K562 (cell line): ENCODE measurements around the gene CCR8. TPM values are rescaled to one million over a fixed set of nuclear protein-coding genes. Genes with fewer than 3 reads are reported as not detected.
"Not testable (repeated sequence)": the region's sequence is repeated elsewhere in the genome, so short reads cannot be mapped to it uniquely, and the experiment has no call there.

ENCODE experiments used
- DMBX1 ChIP-seq: fragments of 250-450 bp; sonication (Bioruptor Pico); IDR thresholded peaks from 2 replicates; pipeline ENCODE4 v1.8.0; 2022; ENCODE audit warnings: inconsistent platforms, mild to moderate bottlenecking, moderate library complexity, borderline replicate concordance
- MAZ ChIP-seq, 2 experiments: fragments of 450-650 bp in 1 of 2; sonication (generic) in 1 of 2; formaldehyde crosslinking; IDR thresholded peaks in 1 of 2; conservative IDR thresholded peaks in 1 of 2; 2 replicates each; pipeline versions ENCODE4 v1.4.0 to v1.5.0; 2020; ENCODE audit warnings: mild to moderate bottlenecking in 1 of 2, missing genetic modification reagents in 1 of 2
- NR4A1 ChIP-seq, 2 experiments: fragments of 250-450 bp in 1 of 2; fragments of 450-650 bp in 1 of 2; sonication (Bioruptor Pico) in 1 of 2; IDR thresholded peaks; 2 replicates each; pipeline versions ENCODE4 v1.4.0 to v1.6.1; 2016 to 2020; ENCODE audit warnings: mild to moderate bottlenecking in 2 of 2, missing compliant biosample characterization in 1 of 2, missing genetic modification characterization in 1 of 2, moderate library complexity in 1 of 2
- REST ChIP-seq, 2 experiments: fragments of 450-650 bp; formaldehyde crosslinking in 1 of 2; IDR thresholded peaks; 2 replicates each; pipeline versions ENCODE4 v1.4.0 to v1.6.1; 2014 to 2020; ENCODE audit warnings: mild to moderate bottlenecking in 2 of 2, borderline replicate concordance in 1 of 2, low read depth in 1 of 2
- SMAD3 ChIP-seq: fragments of 450-650 bp; formaldehyde crosslinking; conservative IDR thresholded peaks from 2 replicates; pipeline ENCODE4 v1.4.0; 2020; ENCODE audit warnings: mild to moderate bottlenecking
- TEAD2 ChIP-seq: fragments of 450-650 bp; IDR thresholded peaks from 2 replicates; pipeline ENCODE4 v1.6.1; 2016; ENCODE audit warnings: missing genetic modification characterization, control low read depth, missing compliant biosample characterization
- ZFP1 ChIP-seq: fragments of 450-650 bp; formaldehyde crosslinking; IDR thresholded peaks from 2 replicates; pipeline ENCODE4 v1.4.0; 2020; ENCODE audit warnings: mild to moderate bottlenecking, mixed read lengths
- ZNF140 ChIP-seq: fragments of 250-450 bp; sonication (Bioruptor Pico); IDR thresholded peaks from 2 replicates; pipeline ENCODE4 v1.8.0; 2021; ENCODE audit warnings: moderate library complexity, mild to moderate bottlenecking, inconsistent platforms
- ZNF23 ChIP-seq: fragments of 250-450 bp; sonication (Bioruptor Pico); IDR thresholded peaks from 2 replicates; pipeline ENCODE4 v1.4.0; 2020; ENCODE audit warnings: mild to moderate bottlenecking
- ZNF311 ChIP-seq: fragments of 250-450 bp; sonication (Bioruptor Pico); IDR thresholded peaks from 2 replicates; pipeline ENCODE4 v1.4.0; 2020; ENCODE audit warnings: mild to moderate bottlenecking, moderate library complexity
- ZNF584 ChIP-seq: fragments of 200-800 bp; sonication (Bioruptor generic); IDR thresholded peaks from 2 replicates; pipeline ENCODE4 v1.6.1; 2016; ENCODE audit warnings: low read depth, mild to moderate bottlenecking, missing genetic modification characterization, missing compliant biosample characterization
- ZNF586 ChIP-seq: fragments of 450-650 bp; formaldehyde crosslinking; conservative IDR thresholded peaks from 2 replicates; pipeline ENCODE4 v1.4.0; 2020; ENCODE audit warnings: mild to moderate bottlenecking, moderate library complexity
- ZNF79 ChIP-seq: fragments of 250-450 bp; sonication (Bioruptor Pico); IDR thresholded peaks from 2 replicates; pipeline ENCODE4 v1.4.0; 2020; ENCODE audit warnings: low read depth, mild to moderate bottlenecking, moderate library complexity
- polyA plus RNA-seq, 8 experiments: library from polyadenylated mRNA; depleted of rRNA in 4 of 8; stranded (reverse) in 5 of 8; unstranded in 3 of 8; fragments of >200 nt; fragmentation: Nextera tagmentation in 2 of 8; fragmentation: Illumina TruSeq in 1 of 8; extraction: Ambion mirVana in 2 of 8; extraction: Trizol in 1 of 8; gene quantifications; 2 replicates each; pipeline versions ENCODE4 v1.2.1 to v1.2.3, GENCODE V29; 2011 to 2014; ENCODE audit warnings: inconsistent platforms in 1 of 8, missing spikeins in 1 of 8
- total RNA-seq, 7 experiments: library from RNA; depleted of rRNA in 6 of 7; stranded (reverse); fragments of >200 nt in 6 of 7; fragmentation: Illumina TruSeq in 2 of 7; extraction: Trizol in 2 of 7; gene quantifications; 2 replicates each; pipeline versions ENCODE4 v1.2.1 to v1.2.3, GENCODE V29; 2011 to 2021; ENCODE audit warnings: low replicate concordance in 1 of 7

The CCR8 gene
- total and polyA plus RNA-seq, 9 of the 15 experiments (the other 6 are each of a cell fraction or from before 2014, with no cell fraction given), result not detected

GRCh38 chr3:39322209-39322715 lies 7.2 kb upstream of the CCR8 start (continued):
- TF ChIP-seq REST (IDR thresholded peaks at IDR 0.05; ENCODE audit: borderline replicate concordance); NR4A1 (CRISPR knock-in tag; IDR thresholded peaks at IDR 0.05): not testable (repeated sequence)
- TF ChIP-seq REST (CRISPR knock-in tag; IDR thresholded peaks at IDR 0.05; ENCODE audit: low read depth) (0 out of 2 replicates have a peak, but pooled peaks have one; percentile 21), ZNF584 (CRISPR knock-in tag) (peak; percentile 82), NR4A1 (tag; IDR thresholded peaks at IDR 0.05) (peak; percentile 97), DMBX1 (CRISPR knock-in tag) (peak; percentile 100), ZNF311 (CRISPR knock-in tag) (peak; percentile 98), ZNF23 (0 out of 2 replicates have a peak, but pooled peaks have one; percentile 8), SMAD3 (CRISPR knock-in tag) (peak; percentile 83; the same call in 1 of the 2 replicates), TEAD2 (tag) (peak; percentile 49; the same call in 1 of the 2 replicates), ZNF140 (peak; percentile 31; the same call in 1 of the 2 replicates), MAZ (CRISPR knock-in tag; conservative IDR thresholded peaks at IDR 0.05 in 1 of 2, IDR thresholded peaks at IDR 0.05 in 1 of 2) (peak in 1 of 2 experiments; percentile 78; a peak in 2 of 4 replicates), ZFP1 (CRISPR knock-in tag) (peak; percentile 8; the same call in 1 of the 2 replicates), ZNF79 (CRISPR knock-in tag) (peak; percentile 85), ZNF586 (peak; percentile 85)
